Measurements from ENCODE around the gene NUCB1.
A peak's percentile ranks its signal among the peaks of the same experiment; 100 is the strongest.
"Not testable (repeated sequence)": the region's sequence is repeated elsewhere in the genome, so short reads cannot be mapped to it uniquely, and the experiment has no call there.

The NUCB1 gene

GRCh38 chr19:48868114-48868886, 31.8 kb upstream of the NUCB1 start, which contains the start of gene PLEKHA4:
Gene PLEKHA4 (minus strand): TSS chr19:48868617. CDS start chr19:48867620, 997 bp downstream.
- DNase-seq (ENCODE audit: low read depth in 1 of 2, low spot score in 1 of 2) = no peak
- no peak for TF ChIP-seq JUND (IDR thresholded peaks at IDR 0.05; ENCODE audit: low read depth)
- in situ Hi-C loops (cut with HindIII; ENCODE audit: low pct_unique_long_range_greater_than_20kb, low sequenced_read_pairs) = no loop called here

GRCh38 chr19:48870048-48870447, 30.1 kb upstream of the NUCB1 start:
- in situ Hi-C loops (cut with HindIII; ENCODE audit: low pct_unique_long_range_greater_than_20kb, low sequenced_read_pairs) = no loop called here
- no peak for DNase-seq (ENCODE audit: low read depth in 1 of 2, low spot score in 1 of 2)
- no peak for TF ChIP-seq JUND (IDR thresholded peaks at IDR 0.05; ENCODE audit: low read depth)

- in situ Hi-C loops (cut with HindIII; ENCODE audit: low pct_unique_long_range_greater_than_20kb, low sequenced_read_pairs); DNase-seq (ENCODE audit: low read depth in 1 of 2, low spot score in 1 of 2): not testable (repeated sequence)
Measured at GRCh38 chr19:48871471-48872181, 28.5 kb upstream of the NUCB1 start.

DNA sequence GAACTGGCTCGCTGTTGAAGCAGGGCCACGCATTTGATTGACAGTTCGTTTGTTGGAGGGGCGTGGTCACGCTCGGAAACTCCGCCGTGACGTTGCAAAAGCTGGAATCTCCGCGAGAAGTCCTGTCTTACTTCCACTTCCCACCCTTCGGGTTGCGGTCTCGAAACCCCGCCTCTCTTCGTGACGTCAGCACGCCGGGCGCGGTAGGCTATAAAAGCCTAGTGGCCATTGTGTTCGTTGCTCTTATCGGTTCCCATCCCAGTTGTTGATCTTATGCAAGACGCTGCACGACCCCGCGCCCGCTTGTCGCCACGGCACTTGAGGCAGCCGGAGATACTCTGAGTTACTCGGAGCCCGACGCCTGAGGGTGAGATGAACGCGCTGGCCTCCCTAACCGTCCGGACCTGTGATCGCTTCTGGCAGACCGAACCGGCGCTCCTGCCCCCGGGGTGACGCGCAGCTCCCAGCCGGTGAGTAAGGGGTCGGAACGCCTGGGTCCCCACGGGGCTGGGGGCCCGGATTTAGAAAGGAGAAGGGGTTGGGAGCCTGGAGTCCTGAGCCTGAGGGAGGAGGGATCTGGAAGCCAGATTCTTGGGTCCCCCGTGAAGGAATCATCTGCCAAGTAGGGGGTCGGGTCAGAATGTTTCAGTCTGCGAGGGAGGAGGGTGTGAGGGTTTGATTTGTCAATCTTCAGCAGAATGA, 27.8 kb upstream of the NUCB1 start, which contains the start of gene PPP1R15A:
Gene PPP1R15A, plus strand, starts transcription at position 240 of the 702 bp plus-strand sequence. CDS start 813 bp downstream, outside the sequence.
- in situ Hi-C loops (cut with HindIII; ENCODE audit: low pct_unique_long_range_greater_than_20kb, low sequenced_read_pairs) = no loop called here
- TF ChIP-seq JUND (IDR thresholded peaks at IDR 0.05; ENCODE audit: low read depth) = no peak
- peak; percentile 91 to 96 for DNase-seq (ENCODE audit: low read depth in 1 of 2, low spot score in 1 of 2)

DNA sequence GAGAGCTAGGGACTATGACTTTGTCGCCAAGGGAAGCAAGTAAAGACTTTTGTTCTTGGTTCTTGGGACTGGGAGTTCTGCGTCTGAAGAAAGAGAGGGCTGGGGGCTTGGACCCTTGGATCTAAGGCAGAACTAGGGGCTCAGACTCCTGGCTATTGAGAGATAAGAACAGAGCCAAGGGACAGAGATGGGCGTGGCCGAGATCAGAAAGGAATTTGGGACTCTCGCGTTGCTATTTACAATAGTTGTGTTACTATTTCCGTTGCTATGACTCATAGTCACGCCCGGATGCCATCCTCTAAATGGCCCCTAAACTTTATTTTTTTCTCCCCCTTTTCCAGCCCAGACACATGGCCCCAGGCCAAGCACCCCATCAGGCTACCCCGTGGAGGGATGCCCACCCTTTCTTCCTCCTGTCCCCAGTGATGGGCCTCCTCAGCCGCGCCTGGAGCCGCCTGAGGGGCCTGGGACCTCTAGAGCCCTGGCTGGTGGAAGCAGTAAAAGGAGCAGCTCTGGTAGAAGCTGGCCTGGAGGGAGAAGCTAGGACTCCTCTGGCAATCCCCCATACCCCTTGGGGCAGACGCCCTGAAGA, 27.1 kb upstream of the NUCB1 start:
- in situ Hi-C loops (cut with HindIII; ENCODE audit: low pct_unique_long_range_greater_than_20kb, low sequenced_read_pairs) = no loop called here
- peak; percentile 72 to 86 for DNase-seq (ENCODE audit: low read depth in 1 of 2, low spot score in 1 of 2)
- no peak for TF ChIP-seq JUND (IDR thresholded peaks at IDR 0.05; ENCODE audit: low read depth)

GRCh38 chr19:48873476-48874302, 26.4 kb upstream of the NUCB1 start:
- in situ Hi-C loops (cut with HindIII; ENCODE audit: low pct_unique_long_range_greater_than_20kb, low sequenced_read_pairs) = no loop called here
- no peak for TF ChIP-seq JUND (IDR thresholded peaks at IDR 0.05; ENCODE audit: low read depth)
- DNase-seq (ENCODE audit: low read depth in 1 of 2, low spot score in 1 of 2) = no peak

DNA sequence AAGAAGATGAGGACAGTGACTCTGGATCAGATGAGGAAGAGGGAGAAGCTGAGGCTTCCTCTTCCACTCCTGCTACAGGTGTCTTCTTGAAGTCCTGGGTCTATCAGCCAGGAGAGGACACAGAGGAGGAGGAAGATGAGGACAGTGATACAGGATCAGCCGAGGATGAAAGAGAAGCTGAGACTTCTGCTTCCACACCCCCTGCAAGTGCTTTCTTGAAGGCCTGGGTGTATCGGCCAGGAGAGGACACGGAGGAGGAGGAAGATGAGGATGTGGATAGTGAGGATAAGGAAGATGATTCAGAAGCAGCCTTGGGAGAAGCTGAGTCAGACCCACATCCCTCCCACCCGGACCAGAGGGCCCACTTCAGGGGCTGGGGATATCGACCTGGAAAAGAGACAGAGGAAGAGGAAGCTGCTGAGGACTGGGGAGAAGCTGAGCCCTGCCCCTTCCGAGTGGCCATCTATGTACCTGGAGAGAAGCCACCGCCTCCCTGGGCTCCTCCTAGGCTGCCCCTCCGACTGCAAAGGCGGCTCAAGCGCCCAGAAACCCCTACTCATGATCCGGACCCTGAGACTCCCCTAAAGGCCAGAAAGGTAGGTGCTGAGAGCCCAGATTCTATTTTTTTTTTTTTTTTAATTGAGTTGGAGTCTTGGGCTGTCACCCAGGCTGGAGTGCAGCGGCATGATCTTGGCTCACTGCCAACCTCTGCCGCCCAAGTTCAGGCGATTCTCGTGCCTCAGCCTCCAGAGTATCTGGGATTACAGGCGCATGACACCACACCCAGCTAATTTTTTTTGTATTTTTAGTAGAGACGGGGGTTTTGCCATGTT, 25.6 kb upstream of the NUCB1 start:
- DNase-seq (ENCODE audit: low read depth in 1 of 2, low spot score in 1 of 2) = no peak
- TF ChIP-seq JUND (IDR thresholded peaks at IDR 0.05; ENCODE audit: low read depth) = no peak
- in situ Hi-C loops (cut with HindIII; ENCODE audit: low pct_unique_long_range_greater_than_20kb, low sequenced_read_pairs) = no loop called here

GRCh38 chr19:48876043-48876981, 23.8 kb upstream of the NUCB1 start:
- DNase-seq (ENCODE audit: low read depth in 1 of 2, low spot score in 1 of 2); in situ Hi-C loops (cut with HindIII; ENCODE audit: low pct_unique_long_range_greater_than_20kb, low sequenced_read_pairs): not testable (repeated sequence)

GRCh38 chr19:48877855-48878195, 22.3 kb upstream of the NUCB1 start:
- no peak for DNase-seq (ENCODE audit: low read depth in 1 of 2, low spot score in 1 of 2)
- no peak for TF ChIP-seq JUND (IDR thresholded peaks at IDR 0.05; ENCODE audit: low read depth)
- in situ Hi-C loops (cut with HindIII; ENCODE audit: low pct_unique_long_range_greater_than_20kb, low sequenced_read_pairs) = no loop called here

Data from T47D (cell line).